ENCODE measurements around the gene NSMCE4A.
"Not testable (repeated sequence)": the region's sequence is repeated elsewhere in the genome, so short reads cannot be mapped to it uniquely, and the experiment has no call there.

NSMCE4A gene

DNA sequence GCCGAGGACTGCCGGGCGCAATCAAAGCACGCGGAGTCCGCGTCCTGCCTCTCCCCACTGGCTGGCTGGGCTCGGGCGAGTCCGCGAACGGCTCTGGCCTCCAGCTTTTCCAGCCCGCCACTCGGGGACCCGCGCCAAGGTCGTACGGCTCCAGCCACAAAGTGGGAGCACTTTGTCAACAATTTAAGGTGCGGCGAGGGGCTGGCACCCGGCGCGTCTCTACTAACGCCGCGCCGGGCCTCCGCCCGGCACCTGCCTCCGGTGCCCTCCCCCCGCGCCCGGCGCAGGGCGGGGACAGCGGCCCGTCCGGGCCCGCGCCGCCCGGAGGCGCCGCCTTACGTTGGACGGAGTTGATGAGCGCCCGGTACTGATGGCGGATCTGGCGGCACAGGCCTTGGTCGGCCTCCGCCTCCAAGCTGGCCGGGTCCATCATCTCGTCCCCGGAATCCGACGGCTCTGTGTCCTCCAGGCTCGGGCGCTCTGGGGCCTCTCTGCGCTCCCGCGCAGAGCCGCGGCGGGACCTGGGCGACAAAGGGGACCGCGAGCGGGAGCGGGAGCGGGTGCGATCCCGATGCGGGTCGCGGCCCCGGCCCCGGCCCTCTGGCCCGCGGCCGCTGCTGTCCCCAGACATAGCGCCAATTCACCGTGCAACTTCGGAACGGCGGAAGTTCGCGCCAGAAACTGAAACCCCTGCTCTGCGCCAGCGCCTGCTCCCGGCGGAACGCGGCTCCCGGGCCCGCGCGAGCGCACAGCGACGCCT is at the start of gene NSMCE4A:
NSMCE4A (minus strand) TSS at position 683 of the 760 bp plus-strand sequence; CDS start at position 631, 52 bp downstream.
- H3K4me3 ChIP-seq (ENCODE audit: low read length) = peak within 1 kb of the TSS; percentile 68
- TF ChIP-seq, protein P1, sequence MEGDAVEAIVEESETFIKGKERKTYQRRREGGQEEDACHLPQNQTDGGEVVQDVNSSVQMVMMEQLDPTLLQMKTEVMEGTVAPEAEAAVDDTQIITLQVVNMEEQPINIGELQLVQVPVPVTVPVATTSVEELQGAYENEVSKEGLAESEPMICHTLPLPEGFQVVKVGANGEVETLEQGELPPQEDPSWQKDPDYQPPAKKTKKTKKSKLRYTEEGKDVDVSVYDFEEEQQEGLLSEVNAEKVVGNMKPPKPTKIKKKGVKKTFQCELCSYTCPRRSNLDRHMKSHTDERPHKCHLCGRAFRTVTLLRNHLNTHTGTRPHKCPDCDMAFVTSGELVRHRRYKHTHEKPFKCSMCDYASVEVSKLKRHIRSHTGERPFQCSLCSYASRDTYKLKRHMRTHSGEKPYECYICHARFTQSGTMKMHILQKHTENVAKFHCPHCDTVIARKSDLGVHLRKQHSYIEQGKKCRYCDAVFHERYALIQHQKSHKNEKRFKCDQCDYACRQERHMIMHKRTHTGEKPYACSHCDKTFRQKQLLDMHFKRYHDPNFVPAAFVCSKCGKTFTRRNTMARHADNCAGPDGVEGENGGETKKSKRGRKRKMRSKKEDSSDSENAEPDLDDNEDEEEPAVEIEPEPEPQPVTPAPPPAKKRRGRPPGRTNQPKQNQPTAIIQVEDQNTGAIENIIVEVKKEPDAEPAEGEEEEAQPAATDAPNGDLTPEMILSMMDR (conservative IDR thresholded peaks at IDR 0.05; ENCODE audit: low read depth, low read length) = peak; percentile 57
- no peak for DNase-seq (ENCODE audit: low read depth)

DNA sequence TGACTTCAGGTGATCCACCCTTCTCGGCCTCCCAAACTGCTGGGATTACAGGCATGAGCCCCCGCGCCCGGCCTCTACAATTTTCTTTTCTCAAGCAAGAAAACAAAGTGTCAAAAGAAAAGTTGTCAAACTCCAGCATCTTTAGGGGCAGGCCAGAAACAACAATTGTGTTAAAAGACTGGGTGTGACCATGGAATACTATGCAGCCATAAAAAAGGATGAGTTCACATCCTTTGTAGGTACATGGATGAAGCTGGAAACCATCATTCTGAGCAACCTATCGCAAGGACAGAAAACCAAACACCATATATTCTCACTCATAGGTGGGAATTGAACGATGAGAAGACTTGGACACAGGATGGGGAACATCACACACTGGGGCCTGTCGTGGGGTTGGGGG is 48.2 kb upstream of the NSMCE4A start:
- not testable (repeated sequence) for H3K4me3 ChIP-seq (ENCODE audit: low read length); DNase-seq (ENCODE audit: low read depth)

- no peak for DNase-seq (ENCODE audit: low read depth)
- H3K4me3 ChIP-seq (ENCODE audit: low read length) = no peak overlapping the region
- TF ChIP-seq, protein P1 (conservative IDR thresholded peaks at IDR 0.05; ENCODE audit: low read depth, low read length) = no peak
Observed at GRCh38 chr10:122022276-122022675, 47.3 kb upstream of the NSMCE4A start.

- TF ChIP-seq, protein P1 (conservative IDR thresholded peaks at IDR 0.05; ENCODE audit: low read depth, low read length) = no peak
- H3K4me3 ChIP-seq (ENCODE audit: low read length) = no peak overlapping the region
- no peak for DNase-seq (ENCODE audit: low read depth)
Observed at GRCh38 chr10:122021828-122022227, 46.8 kb upstream of the NSMCE4A start.

- H3K4me3 ChIP-seq (ENCODE audit: low read length) = no peak overlapping the region
- TF ChIP-seq, protein P1 (conservative IDR thresholded peaks at IDR 0.05; ENCODE audit: low read depth, low read length) = no peak
- DNase-seq (ENCODE audit: low read depth) = no peak
Observed at GRCh38 chr10:122021379-122021778, 46.4 kb upstream of the NSMCE4A start.

GRCh38 chr10:122020226-122020625 is 45.2 kb upstream of the NSMCE4A start:
- no peak overlapping the region for H3K4me3 ChIP-seq (ENCODE audit: low read length)
- TF ChIP-seq, protein P1 (conservative IDR thresholded peaks at IDR 0.05; ENCODE audit: low read depth, low read length) = no peak

DNA sequence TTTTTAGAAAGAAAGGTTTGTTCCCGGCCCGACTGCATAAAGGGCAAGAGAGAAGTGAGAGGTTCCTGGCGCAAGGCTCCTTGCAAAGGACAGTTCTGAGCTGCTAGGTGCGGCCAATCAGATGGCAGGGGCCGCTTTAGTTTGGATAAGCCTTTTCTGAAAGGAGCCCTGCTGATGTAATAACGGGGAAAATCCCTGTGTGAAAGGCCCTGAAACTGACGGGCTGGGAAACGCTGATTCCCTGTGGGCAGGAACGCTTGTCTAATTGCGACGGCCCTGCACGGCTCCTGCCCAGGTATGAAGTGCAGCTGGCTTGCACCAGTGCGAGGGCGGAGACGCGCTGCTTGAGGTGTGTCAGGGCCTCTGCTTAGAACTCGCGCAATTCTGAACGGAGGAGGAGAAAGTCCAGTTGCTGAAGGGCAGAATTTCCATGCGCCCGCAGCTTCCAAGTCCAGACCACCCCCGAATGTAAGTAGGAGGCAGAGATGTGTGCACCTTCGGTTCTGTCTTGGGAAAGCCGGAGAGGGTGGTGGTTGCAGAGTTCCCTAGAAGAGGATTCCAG is 44.5 kb upstream of the NSMCE4A start:
- TF ChIP-seq, protein P1 (conservative IDR thresholded peaks at IDR 0.05; ENCODE audit: low read depth, low read length) = no peak
- peak overlapping the region; percentile 33 for H3K4me3 ChIP-seq (ENCODE audit: low read length)
- DNase-seq (ENCODE audit: low read depth) = peak; percentile 70

More at GRCh38 chr10:122020226-122020625, 45.2 kb upstream of the NSMCE4A start:
- no peak for DNase-seq (ENCODE audit: low read depth)

Measured in retinal pigment epithelial cell (primary cell).